ENCODE results near the gene VPS37D. TPM values are rescaled to one million over a fixed set of nuclear protein-coding genes. Genes with fewer than 3 reads are reported as not detected.

Gene VPS37D
- total and polyA plus RNA-seq, 8 donors = 0.89 to 10.1 (median 7.8) TPM

- peaks cover 0 to 43% of the 10 kb centered on the region in 2 donors for H3K27me3 ChIP-seq
- H3K27ac ChIP-seq = no peak overlapping the region
- ATAC-seq (peak; percentile 2), DNase-seq (no peak)
- peaks cover 2 to 9% of the 10 kb centered on the region in 2 donors for H3K4me1 ChIP-seq
- TF ChIP-seq CTCF (IDR thresholded peaks at IDR 0.05) = no peak
- H3K36me3 ChIP-seq = peaks cover 0 to 55% of the 10 kb centered on the region in 2 donors
- no peak overlapping the region for H3K4me3 ChIP-seq
- intact Hi-C loops (cut with DNase I) = no loop called here
- H3K9me3 ChIP-seq = no peaks in the 10 kb centered on the region
These were observed 34.6 kb downstream of the VPS37D start for GRCh38 chr7:73702226-73702625.

- Histone ChIP-seq H3K36me3 (peaks cover 0 to 51% of the 10 kb centered on the region in 2 donors), H3K9me3 (no peaks in the 10 kb centered on the region), H3K27ac (no peak overlapping the region), H3K27me3 (peaks cover 0 to 44% of the 10 kb centered on the region in 2 donors), H3K4me1 (peaks cover 2 to 9% of the 10 kb centered on the region in 2 donors), H3K4me3 (no peak overlapping the region)
- TF ChIP-seq CTCF (IDR thresholded peaks at IDR 0.05) = no peak
- DNase-seq (no peak), ATAC-seq (no peak)
- intact Hi-C loops (cut with DNase I) = no loop called here
These were observed 35.0 kb downstream of the VPS37D start for GRCh38 chr7:73702665-73703064.

- no peak for ATAC-seq
- DNase-seq = no peak
- TF ChIP-seq CTCF (IDR thresholded peaks at IDR 0.05) = no peak
- intact Hi-C loops (cut with DNase I) = no loop called here
- Histone ChIP-seq H3K27me3 (peaks cover 0 to 44% of the 10 kb centered on the region in 2 donors), H3K4me1 (peaks cover 2 to 9% of the 10 kb centered on the region in 2 donors), H3K36me3 (peaks cover 0 to 45% of the 10 kb centered on the region in 2 donors), H3K9me3 (no peaks in the 10 kb centered on the region), H3K27ac (no peak overlapping the region), H3K4me3 (no peak overlapping the region)
These were observed 35.6 kb downstream of the VPS37D start for GRCh38 chr7:73703225-73703624.

GRCh38 chr7:73703757-73704639, 36.4 kb downstream of the VPS37D start:
- Histone ChIP-seq H3K9me3 (no peaks in the 10 kb centered on the region), H3K36me3 (peaks cover 0 to 41% of the 10 kb centered on the region in 2 donors), H3K4me3 (no peak overlapping the region), H3K27me3 (peaks cover 0 to 44% of the 10 kb centered on the region in 2 donors), H3K4me1 (peaks cover 2 to 9% of the 10 kb centered on the region in 2 donors), H3K27ac (no peak overlapping the region)
- no peak for TF ChIP-seq CTCF (IDR thresholded peaks at IDR 0.05)
- intact Hi-C loops (cut with DNase I) = no loop called here
- DNase-seq (peak in 1 of 4 donors; percentile 53), ATAC-seq (peak; percentile 78)
